HG03045 (cell line): Measurements from ENCODE around the gene DUSP2.
"Not testable (repeated sequence)": the region's sequence is repeated elsewhere in the genome, so short reads cannot be mapped to it uniquely, and the experiment has no call there.

ENCODE experiments used
- ATAC-seq: cut with Tn5 transposase; IDR thresholded peaks from one replicate; pipeline ENCODE4 v1.9.1; 2021; ENCODE audit warnings: mild to moderate bottlenecking, moderate library complexity; ENCODE audit not compliant: unreplicated experiment

DUSP2 gene

DNA sequence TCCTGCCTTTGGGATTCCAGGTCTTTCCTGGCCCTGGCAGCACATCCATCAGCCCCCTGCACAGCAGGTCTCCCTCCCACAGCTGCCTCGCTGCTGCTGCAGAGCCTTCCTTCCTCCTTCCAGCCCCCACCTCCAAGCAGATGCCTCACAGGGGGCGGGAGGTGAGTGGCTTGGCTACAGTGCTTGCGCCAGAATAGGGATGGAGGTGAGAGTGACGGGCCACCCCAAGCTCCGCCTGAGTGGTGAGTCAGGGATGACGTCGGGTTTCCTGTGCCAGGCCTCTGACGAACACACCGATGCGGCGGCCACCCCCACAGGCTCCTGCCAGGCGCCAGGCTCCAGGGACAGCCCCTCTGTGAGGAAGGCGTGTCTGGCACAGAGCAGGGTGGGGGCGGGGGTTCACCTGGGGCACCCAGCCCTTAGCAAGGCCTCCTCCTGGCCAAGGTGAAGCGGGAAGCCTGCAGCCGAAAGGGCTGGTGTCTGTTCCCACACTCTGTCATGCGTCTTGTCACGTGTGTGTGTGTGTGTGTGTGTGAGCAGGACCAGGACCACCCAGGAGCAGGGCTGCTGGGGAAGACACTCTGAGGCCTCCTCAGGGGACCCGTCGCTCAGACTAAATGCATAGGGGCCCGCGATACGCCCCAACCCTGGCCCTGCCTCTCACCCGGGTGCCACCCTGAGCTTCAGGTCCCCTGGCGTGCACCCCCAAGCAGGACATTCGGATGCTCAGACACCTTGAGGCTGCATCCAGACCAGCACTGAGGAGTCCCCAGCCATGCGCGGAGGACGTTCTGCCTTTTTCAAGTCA, 3.4 kb upstream of the DUSP2 start:
- peak; percentile 29 for ATAC-seq

DNA sequence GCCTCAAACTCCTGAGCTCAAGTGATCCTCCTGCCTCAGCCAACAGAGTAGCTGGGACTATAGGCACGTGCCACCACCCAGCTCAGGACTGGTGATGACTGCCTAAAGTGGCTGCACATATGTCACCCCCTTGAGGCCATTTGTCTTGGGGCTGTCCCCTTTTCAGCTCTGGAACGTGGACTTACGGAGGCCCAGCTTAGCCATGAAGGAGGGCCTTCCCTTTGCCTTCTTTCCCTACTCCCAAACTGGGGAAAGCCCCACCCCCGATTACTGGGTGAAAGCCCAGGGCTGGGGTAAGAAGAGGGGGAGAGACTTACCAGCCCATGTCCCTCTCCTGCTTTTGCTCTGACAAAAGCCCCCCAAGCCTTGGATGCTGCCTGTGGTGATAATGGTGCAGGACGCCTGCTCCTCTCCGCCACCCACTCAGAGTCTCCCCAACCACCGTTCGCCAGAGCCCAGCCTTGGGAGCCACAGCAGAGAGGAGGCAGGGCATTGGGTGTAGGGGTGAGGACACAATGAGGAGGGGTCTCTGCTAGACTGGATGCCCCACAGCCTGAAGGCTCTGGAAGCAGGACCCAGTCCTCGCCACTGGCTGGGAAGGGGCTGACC, 2.5 kb upstream of the DUSP2 start:
- no peak for ATAC-seq

DNA sequence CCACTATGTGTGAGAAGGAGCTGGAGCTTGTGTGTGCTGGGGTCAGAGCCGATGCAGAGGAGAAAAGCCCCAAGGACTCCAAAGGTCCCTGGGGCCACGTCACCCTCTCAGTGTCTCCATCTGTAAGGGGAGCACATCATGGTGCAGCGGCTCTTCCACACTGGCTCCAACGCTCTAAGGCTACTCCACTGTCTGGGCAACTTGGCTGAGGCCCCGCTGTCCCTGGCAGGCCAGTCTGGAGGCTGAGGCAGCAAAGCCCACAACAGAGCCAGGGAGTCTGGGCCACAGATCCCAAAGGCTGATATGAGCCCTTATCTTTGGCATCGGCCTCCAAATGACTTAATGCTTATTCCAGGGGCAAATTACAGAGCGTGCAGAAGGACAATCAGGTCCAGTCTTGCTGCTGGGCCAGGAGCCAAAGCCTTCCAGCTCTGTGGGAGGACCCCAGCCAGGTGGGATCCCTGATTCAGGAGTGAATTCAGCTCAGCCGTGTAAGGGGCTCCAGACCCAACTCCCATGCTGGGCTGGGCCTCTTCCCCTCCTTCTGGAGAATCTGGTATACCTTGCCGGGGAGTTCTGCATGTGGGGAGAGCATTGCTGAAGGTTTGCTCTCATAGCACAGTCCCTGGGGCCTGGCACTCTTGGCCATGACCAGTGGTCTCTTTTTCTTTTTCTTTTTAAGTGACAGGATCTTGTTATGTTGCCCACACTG, 1.8 kb upstream of the DUSP2 start:
- no peak for ATAC-seq

DNA sequence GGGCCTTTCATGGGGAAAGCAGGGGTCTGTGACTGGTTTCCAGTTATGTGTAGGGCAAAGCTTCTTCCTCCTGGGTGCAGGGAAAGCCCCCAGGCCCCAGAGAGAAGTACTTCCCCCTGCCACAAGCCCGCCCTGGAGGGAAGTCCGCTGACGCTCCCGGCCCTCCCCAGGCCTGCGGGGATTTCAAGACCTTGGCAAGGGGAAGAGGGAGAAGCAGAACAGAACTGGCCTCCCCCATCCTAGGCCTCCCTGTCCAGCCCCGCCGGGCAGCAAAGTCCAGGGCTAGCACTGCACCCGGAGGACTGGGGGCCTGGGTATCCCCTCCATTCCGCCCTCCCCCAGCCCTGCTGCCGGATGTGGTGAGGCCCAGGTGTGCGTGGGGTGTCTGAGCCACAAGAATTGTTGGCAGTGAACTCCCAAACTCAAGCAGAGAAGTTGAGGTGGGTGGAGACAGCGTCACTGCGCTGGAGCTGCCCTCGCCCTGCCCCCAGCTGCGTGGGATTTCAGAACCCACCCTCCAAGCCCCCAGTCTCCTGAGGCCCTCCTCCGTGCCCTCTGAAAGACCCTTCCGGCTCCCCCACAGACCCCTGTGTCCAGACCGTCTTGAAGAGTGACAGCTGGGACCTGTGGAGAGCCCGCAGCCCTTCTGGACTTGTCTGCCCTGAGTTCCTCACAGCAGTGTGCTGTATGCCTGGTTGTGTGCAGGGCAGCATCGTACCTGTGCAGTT, 1.1 kb upstream of the DUSP2 start:
- peak; percentile 23 for ATAC-seq

DNA sequence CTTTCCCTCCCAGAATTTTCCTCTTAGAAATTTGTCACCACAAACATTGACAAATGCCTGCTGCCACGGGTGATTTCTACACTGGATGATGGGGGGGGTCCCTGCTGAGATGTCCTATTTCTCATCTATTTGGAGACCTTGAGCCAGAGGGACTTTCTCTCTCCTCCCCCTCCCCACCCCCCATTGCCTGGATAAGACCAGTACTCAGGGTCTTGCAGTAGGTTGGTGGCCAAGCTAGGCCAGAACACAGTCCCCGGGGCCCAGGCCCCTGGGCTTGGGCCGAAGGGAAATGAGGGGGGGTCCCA, 560 bp upstream of the DUSP2 start:
- no peak for ATAC-seq

DNA sequence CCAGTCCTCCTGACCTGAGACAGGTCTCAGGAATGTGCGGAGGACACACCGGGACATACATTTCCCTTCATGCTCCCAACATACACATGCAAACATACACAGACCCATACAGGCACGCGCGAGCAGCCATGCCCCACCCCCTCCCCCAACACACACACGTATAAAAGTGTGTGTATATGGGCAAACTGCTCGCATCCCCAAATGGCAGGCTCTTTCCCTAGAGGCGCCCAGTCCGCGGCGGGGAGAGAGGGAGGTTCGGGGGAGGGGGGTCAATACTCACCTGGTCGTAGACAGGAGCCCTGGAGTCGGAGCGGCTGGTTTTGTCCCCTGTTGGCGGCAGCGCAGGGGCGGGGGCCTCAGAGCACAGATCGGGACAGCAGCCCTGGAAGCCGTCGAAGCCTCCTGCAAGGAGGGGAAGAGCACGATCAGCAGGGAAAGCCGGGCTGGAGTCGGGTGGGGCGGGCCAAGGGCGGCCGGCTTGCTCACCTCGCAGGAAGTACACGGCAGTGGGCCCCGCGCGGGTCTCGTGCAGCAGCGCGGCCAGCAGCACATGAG, 682 bp downstream of the DUSP2 start:
- ATAC-seq, result no peak

DNA sequence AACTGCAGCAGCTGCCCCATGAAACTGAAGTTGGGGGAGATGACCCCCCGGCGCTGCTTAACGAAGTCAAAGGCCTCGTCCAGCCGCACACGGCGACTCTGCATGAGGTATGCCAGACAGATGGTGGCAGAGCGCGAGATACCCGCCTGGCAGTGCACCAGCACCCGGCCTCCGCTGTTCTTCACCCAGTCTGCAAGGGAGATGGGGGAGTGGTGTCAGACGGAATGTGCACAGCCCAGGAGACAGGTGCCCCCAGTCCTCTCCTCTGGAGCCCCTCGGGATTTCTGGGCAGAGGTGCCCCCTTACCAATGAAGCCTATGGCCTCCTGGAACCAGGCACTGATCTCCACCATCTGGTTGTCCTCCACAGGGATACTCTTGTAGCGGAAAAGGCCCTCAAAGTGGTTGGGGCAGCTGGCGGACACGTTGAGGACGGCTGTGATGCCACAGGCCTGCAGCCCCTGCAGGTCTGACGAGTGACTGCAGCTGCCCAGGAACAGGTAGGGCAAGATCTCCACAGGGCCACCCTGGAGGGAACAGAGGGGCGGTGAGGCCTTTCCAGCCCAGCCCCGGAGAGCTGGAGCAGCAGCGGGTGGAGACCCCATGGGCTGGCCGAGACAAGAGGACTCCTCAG, 1.3 kb downstream of the DUSP2 start:
- ATAC-seq, result no peak

DNA sequence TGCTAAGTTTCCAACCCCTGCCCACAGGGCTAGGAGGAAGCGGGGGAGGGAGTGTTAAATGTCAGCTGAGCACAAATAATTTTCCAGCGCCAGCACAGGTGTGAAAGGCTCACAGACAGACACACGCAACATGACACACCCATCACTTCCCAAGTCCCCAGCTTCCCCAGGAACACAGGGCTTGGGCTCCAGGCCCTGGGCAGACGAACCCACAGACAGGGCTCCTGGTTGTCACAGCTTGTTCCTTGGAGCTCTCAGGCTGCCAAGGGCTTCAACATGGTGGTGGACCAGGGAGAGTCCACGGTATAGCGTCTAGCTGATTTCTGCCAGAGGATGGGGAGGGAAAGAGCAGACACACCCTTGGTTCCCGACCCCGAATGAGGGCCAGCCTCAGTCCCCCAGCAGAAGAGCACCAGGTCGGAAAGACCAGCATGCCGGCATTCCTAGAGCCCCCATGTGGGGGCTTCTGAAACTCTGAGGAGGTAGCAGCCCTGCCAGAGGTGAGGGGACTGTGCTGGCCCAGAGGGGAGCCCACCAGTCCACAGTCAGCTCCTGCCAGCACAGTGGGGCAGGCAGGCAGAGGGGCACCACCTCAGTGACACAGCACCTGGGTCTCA, 1.9 kb downstream of the DUSP2 start:
- no peak for ATAC-seq

DNA sequence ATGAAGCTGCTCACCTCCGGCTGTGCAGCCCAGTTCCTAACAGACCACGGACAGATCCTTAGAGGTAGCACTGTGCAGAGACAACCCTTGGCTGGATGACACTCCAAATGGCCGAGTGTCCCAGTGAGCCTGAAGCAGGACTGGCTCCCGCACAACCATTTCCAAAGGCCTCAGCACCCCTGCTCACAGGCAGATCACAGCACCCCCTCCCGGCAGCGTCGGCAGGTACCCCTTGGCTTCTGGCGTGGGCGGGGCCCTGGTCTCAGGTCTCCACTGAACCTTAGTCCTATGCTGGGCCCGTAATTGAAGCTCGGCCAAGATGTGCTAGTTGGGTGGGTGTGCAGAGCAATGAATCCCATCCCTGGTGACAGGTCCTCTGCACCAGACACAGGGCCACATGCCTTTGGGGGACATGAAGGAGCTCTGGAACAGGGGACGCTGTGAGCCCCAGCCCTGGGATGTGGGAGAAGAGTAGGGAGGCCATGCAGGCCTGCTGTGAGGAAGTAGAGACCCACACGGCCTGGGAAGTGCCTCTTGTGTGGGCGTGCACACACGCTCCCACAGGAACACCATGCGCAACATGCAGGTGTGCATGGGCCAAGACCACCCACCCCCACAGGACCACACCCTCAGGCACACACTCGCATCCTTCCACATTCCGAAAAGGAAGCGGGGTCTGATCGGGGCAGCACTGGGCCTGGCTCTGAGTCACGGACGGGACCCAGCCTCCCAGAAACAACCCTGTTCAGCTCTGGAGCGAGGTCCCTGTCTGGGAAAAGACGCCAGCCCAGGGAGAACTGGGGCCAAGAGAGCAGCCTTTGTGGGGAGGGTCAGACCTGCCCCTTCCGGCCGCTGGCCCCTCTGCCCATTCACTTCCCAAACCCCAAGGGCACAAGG, 2.8 kb downstream of the DUSP2 start:
- ATAC-seq, result no peak

DNA sequence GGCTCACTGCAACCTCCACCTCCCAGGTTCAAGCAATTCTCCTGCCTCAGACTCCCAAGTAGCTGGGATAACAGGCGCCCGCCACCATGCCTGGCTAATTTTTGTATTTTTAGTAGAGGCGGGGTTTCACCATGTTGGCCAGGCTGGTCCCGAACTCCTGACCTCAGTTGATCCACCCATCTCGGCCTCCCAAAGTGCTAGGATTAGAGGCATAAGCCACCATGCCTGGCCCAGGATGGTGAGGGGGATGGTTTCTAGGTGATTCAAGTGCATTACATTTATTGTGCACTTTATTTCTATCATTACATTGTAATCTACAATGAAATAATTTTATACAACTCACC, 3.6 kb downstream of the DUSP2 start:
- not testable (repeated sequence) for ATAC-seq

DNA sequence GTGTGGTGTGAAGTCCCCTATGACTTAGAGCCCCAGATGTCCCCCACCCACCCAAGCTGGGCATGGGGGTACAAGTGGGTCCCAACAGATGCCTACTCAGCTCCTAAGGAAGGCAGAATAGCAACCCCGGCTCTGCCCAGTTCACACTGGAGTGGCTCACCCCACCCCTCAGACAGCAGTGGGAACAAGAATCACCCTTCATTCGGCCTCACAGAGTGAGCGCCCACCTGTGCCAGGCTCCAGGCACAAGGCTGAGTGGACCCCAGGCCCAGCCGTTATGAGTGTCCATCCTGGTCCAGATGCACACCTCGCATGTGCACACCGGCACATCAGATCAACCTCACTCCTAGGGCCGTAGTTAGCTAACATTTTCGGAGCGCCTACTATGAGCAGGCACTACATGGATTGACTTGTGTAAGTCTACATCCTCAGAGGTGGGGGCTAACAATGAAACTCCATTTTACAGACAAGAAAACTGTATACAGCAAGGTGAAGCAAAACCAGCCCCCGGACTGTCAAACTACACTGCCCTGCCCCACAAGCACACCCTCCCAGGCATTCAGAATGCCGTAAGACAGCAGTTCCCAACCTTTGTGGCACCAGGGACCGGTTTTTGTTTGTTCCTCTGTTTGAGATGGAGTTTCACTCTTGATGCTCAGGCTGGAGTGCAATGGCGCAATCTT, 4.2 kb downstream of the DUSP2 start:
- ATAC-seq, result no peak

DNA sequence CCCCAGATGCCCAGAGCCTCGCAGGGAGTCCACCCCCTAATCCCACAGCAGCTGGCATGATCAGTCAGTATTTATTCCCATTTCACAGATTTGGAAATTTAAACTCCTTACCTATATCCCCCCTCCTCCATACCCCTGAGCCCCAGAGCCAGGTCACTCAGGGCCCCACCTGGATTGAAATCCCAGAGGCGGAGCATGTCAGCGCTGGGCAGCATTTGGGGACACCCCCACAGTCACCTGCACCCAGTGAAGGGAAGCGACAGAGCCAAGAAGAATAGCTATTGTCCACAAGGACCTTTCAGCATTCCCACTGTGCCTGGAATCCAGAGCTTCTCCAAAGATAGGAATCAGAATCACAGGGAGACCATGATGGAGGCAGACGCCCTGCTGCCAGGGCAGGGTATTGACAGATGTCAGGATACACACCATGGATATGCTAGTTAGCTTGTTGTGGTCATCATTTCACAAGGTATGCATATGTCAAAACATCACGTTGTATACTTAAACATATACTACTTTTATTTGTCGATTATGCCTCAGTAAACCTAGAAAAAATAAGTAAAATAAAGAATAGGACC, 6.0 kb downstream of the DUSP2 start:
- ATAC-seq, result no peak

DNA sequence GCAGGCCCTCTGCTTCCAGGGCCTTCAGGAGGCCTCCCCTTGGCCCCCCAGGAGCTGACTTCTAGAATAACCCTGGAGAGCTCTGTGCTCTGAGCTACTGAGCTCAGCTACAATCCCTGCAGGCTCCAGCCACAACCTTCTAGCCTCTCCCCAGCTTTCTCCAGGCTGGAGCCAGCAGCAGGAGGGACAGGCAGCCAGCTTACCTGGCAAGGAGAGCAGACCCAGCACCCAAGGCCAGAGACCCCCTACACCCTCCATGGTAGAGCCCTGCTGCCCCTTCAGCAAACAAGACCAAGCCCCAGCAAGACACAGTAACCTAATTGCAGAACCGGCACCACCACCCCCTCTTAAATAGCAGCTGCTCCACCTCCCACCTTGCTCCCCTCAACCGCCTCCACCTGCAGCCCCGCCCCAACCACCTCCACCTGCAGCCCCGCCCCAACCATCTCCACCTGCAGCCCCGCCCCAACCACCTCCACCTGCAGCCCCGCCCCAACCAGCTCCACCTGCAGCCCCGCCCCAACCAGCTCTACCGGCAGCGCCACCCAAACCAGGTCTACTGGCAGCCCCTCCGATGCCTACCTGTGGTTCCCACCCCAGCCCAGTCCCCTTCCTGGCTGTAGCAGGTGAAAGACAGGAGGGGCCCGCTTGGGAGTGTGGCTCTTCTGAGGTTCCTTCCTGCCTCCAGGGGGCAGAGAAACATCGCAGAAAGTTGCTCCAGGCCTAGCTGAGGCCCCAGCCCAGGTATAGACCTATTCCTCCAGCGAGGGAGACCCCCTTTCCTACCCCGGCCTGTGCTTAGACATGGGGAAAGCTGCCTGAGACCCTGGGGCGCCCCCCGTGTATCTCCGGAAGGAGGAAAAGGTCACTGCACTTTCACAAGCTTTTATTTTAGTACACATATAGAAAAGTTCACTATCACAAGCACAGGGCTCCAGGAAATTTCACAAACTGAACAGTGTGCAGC, 6.8 kb downstream of the DUSP2 start, which contains the start of gene ASTL:
Gene ASTL, minus strand, starts transcription at position 324 of the 967 bp plus-strand sequence. Its CDS starts 66 bp downstream, at position 258.
- no peak for ATAC-seq

DNA sequence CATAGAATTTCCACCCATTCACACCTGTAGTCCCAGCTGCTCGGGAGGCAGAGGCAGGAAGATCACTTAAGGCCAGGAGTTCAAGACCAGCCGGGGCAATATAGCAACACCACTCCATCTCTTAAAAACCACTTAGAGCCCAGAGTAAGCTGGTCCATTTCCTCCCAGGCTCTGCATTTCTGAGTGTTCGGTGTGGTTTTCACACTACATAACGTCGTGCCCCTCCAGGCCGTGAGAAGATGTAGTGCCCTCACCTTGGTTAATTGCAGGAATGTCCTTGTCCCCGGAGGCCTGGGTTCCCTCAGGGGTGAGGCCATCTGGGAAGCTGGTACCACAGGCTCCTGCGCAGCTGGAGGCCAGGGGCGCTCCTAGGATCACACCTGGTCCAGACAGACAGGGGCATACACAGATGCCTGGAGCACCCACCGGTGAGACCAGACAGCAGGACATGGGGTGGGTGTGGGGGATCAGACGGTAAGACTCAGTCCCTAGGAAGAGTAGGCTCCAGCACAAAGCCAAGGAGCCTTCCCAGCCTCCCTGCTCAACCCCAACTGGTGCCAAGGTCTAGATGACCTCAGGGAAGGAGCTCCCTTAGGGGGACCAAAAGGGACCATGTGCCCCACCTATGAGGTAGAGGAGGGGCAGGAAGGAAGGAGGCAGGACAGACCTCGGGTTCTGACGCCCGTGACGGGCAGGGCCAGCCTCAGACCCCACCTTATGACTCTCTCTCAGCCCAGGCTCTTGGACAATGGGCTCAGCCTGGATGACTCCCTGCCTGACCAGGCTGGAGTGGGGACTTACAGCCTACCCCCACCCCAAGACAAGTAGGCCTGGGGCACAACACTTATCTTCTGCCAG, 7.7 kb downstream of the DUSP2 start:
- ATAC-seq, result no peak

DNA sequence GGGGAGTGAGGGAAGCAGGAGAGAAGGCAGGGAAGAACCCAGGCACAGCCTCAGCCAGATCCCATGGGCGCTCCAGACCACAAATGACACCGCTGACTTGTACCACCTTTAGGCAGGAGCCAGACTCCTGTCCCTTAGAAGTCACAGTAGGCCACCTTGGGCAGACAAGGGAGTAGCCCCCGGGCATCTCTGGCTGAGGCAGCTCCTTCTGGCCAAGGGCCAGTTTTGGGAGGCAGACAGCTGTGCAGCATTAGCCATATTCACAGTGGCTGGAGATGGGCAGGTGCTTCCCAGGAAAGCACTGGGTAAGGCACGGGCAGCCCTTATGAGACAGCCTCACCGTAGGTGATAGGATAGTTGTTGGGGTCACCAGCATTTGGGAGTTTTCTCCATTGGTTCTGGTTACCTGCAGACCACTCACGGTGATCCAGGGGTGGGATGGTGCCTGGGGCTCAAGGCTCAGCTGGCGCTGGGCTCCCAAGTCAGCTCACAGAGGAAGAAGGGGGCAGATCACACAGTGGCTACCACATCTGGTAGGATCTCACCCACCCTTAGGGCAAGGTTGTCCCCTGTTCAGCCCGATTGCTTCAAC, 9.0 kb downstream of the DUSP2 start:
- ATAC-seq, result no peak

DNA sequence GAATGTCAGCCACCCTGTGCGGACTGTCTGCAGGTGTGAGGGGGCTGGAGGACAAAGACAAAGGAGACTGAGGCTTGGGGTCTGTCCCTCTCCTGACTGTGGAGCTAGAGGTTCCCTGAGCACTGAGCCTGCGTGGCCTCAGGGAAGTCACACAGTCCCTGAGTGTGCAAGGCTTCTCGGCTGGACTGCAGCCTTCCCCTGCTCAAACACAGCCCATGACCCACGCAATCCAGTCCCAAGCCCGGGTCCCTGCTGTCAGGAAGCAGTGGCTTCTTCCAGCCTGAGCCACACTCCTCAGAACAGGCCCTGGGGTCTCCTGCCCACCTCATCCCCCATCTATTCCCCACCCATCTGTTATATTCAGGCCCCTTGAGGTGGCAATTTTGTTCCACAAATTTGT, 9.6 kb downstream of the DUSP2 start:
- ATAC-seq, result no peak
